K562 (cell line): ENCODE results near the gene KIAA0319L. TPM values are rescaled to one million over a fixed set of nuclear protein-coding genes. Genes with fewer than 3 reads are reported as not detected.
A peak's percentile ranks its signal among the peaks of the same experiment; 100 is the strongest.

Experiments used
- ATAC-seq: fragments of 200-7000 bp; cut with Tn5 transposase; 3 replicates; pipeline ENCODE4 v1.9.1; 2020; ENCODE audit warnings: moderate library complexity
- BruUV-seq: library from RNA; stranded (reverse); fragments of 400-500 nt; replicated peaks from 2 replicates; lab custom pipeline; 2021; lab: Mats Ljungman, UMichigan
- CTCF ChIA-PET: fragments of 300-600 bp; formaldehyde crosslinking; extraction: SDS; loops from one replicate; lab custom pipeline; 2021; ENCODE audit warnings: low intra/inter-chr PET ratio; lab: Yijun Ruan, JAX
- POLR2A ChIA-PET: fragments of 300-600, 350-650 bp; sonication (Branson Sonifier 250); formaldehyde crosslinking; extraction: SDS; loops from one replicate; lab custom pipeline; 2021; ENCODE audit warnings: antibody characterized with exemption, inconsistent platforms; lab: Yijun Ruan, JAX
- DNase-seq, 4 experiments: peaks; one replicate each; pipeline versions ENCODE4 v3.0.0 to v3.0.0-alpha.2; 2011 to 2018; ENCODE audit warnings: low spot score in 3 of 4, mixed read lengths in 3 of 4; ENCODE audit errors: extremely low read depth in 1 of 4
- FAIRE-seq: peaks from 2 replicates; lab custom pipeline; 2011; peaks lifted over from hg19 to GRCh38; lab: Jason Lieb, UNC
- H2AFZ ChIP-seq: 2 replicates; pipeline ENCODE4 v1.6.0; 2011; ENCODE audit warnings: low read depth, low read length, control low read depth, inconsistent platforms
- H3K27ac ChIP-seq: fragments of 200-600 bp; 3 replicates; pipeline ENCODE4 v1.8.0; 2011; ENCODE audit warnings: low read depth, mild to moderate bottlenecking, control low read depth, inconsistent platforms, low read length, moderate library complexity, mixed read lengths; ENCODE audit errors: extremely low read depth
- H3K27me3 ChIP-seq, 2 experiments: fragments of 300-600 bp in 1 of 2; 2 replicates in 1 of 2; 3 replicates in 1 of 2; pipeline versions ENCODE4 v1.6.0 to v1.8.0; 2011; ENCODE audit warnings: inconsistent platforms in 2 of 2, low read length in 2 of 2, mild to moderate bottlenecking in 1 of 2, mixed read lengths in 1 of 2, moderate library complexity in 1 of 2; ENCODE audit not compliant: control insufficient read depth in 2 of 2, insufficient read depth in 2 of 2
- H3K36me3 ChIP-seq: fragments of 300-600 bp; 3 replicates; pipeline ENCODE4 v1.8.0; 2011; ENCODE audit warnings: mild to moderate bottlenecking, low read length, inconsistent platforms; ENCODE audit not compliant: control insufficient read depth, insufficient read depth
- H3K4me1 ChIP-seq, 2 experiments: fragments of 200-600 bp in 1 of 2; replicated peaks in 1 of 2; 2 replicates in 1 of 2; 3 replicates in 1 of 2; pipeline versions ENCODE4 v1.5.1 to v1.8.0; 2011; ENCODE audit warnings: inconsistent platforms in 2 of 2, low read length in 2 of 2, mild to moderate bottlenecking in 1 of 2, mixed read lengths in 1 of 2, moderate library complexity in 1 of 2; ENCODE audit not compliant: control insufficient read depth in 2 of 2, insufficient read depth in 2 of 2
- H3K4me2 ChIP-seq: 2 replicates; pipeline ENCODE4 v1.6.1; 2011; ENCODE audit warnings: low read length, control low read depth, inconsistent platforms, mixed read lengths; ENCODE audit not compliant: insufficient read depth
- H3K4me3 ChIP-seq: fragments of 200-600 bp; sonication (generic), shearing (Covaris generic); 2 replicates; pipeline ENCODE4 v1.5.1; 2016; ENCODE audit warnings: control low read depth, inconsistent platforms
- H3K79me2 ChIP-seq: fragments of 200-600 bp; 3 replicates; pipeline ENCODE4 v1.8.0; 2011; ENCODE audit warnings: low read length, inconsistent platforms; ENCODE audit not compliant: control insufficient read depth, insufficient read depth
- H3K9ac ChIP-seq, 2 experiments: 2 replicates each; pipeline versions ENCODE4 v1.6.0 to v1.6.1; 2011; ENCODE audit warnings: low read depth in 2 of 2, low read length in 2 of 2, control low read depth in 1 of 2, inconsistent platforms in 1 of 2, mild to moderate bottlenecking in 1 of 2, mixed read lengths in 1 of 2; ENCODE audit not compliant: insufficient read depth in 1 of 2
- H3K9me1 ChIP-seq: one replicate; pipeline ENCODE4 v1.6.0; 2011; ENCODE audit warnings: inconsistent platforms, mild to moderate bottlenecking, low read length, moderate library complexity; ENCODE audit not compliant: control insufficient read depth, insufficient read depth
- H3K9me3 ChIP-seq: replicated peaks from 2 replicates; pipeline ENCODE4 v1.5.1; 2011; ENCODE audit warnings: low read depth, low read length, inconsistent platforms; ENCODE audit not compliant: control insufficient read depth, insufficient read depth
- H4K20me1 ChIP-seq: replicated peaks from 2 replicates; pipeline ENCODE4 v1.6.1; 2011; ENCODE audit warnings: low read length, inconsistent platforms, mixed read lengths; ENCODE audit not compliant: control insufficient read depth, insufficient read depth
- FOXJ3 ChIP-seq: sonication (generic); formaldehyde crosslinking; IDR thresholded peaks from 2 replicates; pipeline ENCODE4 v1.4.0; 2020; ENCODE audit warnings: mild to moderate bottlenecking, missing genetic modification reagents
- GTF2A2 ChIP-seq: IDR thresholded peaks from 2 replicates; pipeline ENCODE4 v1.6.1; 2016; ENCODE audit warnings: mild to moderate bottlenecking, missing genetic modification characterization, missing compliant biosample characterization
- HMGXB4 ChIP-seq: sonication (generic); formaldehyde crosslinking; IDR thresholded peaks from 2 replicates; pipeline ENCODE4 v1.8.1; 2023; ENCODE audit warnings: mild to moderate bottlenecking, missing genetic modification reagents
- IFI16 ChIP-seq: fragments of 250-450 bp; sonication (Bioruptor Pico); IDR thresholded peaks from 2 replicates; pipeline ENCODE4 v2.1.2; 2022; ENCODE audit warnings: mild to moderate bottlenecking, inconsistent platforms
- WGBS: fragments of 100-300 bp; shearing (Covaris generic); methylation state at CpG from one replicate; pipeline ENCODE4 v1.1.6; 2016; ENCODE audit warnings: low coverage, mixed read lengths; ENCODE audit not compliant: insufficient coverage; ENCODE audit errors: missing lambda C conversion rate; 5-methylcytosine and 5-hydroxymethylcytosine counted together
- in situ Hi-C: fragments of 300-500 bp; cut with MboI; formaldehyde crosslinking; loops from 4 replicates; pipeline ENCODE4 v1.15.0; 2018; ENCODE audit warnings: inconsistent platforms, mixed read lengths
- intact Hi-C: fragments of 100-400 bp; cut with micrococcal nuclease; formaldehyde crosslinking; loops from 2 replicates; pipeline ENCODE4 v1.14.2; 2022
- polyA plus RNA-seq, 8 experiments: library from polyadenylated mRNA; depleted of rRNA in 4 of 8; stranded (reverse) in 5 of 8; unstranded in 3 of 8; fragments of >200 nt; fragmentation: Nextera tagmentation in 2 of 8; fragmentation: Illumina TruSeq in 1 of 8; extraction: Ambion mirVana in 2 of 8; extraction: Trizol in 1 of 8; gene quantifications; 2 replicates each; pipeline versions ENCODE4 v1.2.1 to v1.2.3, GENCODE V29; 2011 to 2014; ENCODE audit warnings: inconsistent platforms in 1 of 8, missing spikeins in 1 of 8
- total RNA-seq, 7 experiments: library from RNA; depleted of rRNA in 6 of 7; stranded (reverse); fragments of >200 nt in 6 of 7; fragmentation: Illumina TruSeq in 2 of 7; extraction: Trizol in 2 of 7; gene quantifications; 2 replicates each; pipeline versions ENCODE4 v1.2.1 to v1.2.3, GENCODE V29; 2011 to 2021; ENCODE audit warnings: low replicate concordance in 1 of 7

KIAA0319L gene
- total and polyA plus RNA-seq, 9 of the 15 experiments (the other 6 are each of a cell fraction or from before 2014, with no cell fraction given) = 2.4 to 51.7 (median 27.4) TPM

- 56% methylated on average over 4 of the region's 4 CpGs for WGBS
These were observed 126.4 kb downstream of the KIAA0319L start for GRCh38 chr1:35430762-35431161.

More at GRCh38 chr1:35430762-35431161, 126.4 kb downstream of the KIAA0319L start:
- POLR2A ChIA-PET = interaction anchor here (0.5 to 2.4 kb wide), 4 partner anchors 10 to 232 kb away, joined by 3 to 8 read pairs (median 4); no protein-coding TSS in a partner anchor
- CTCF ChIA-PET = no interaction called here
- H3K9me3 ChIP-seq = no peaks in the 10 kb centered on the region
- peaks cover 33% of the 10 kb centered on the region; the same call in 2 of the 3 replicates for H3K36me3 ChIP-seq
- peaks cover 10 to 15% of the 10 kb centered on the region in 2 experiments; a peak in 4 of 5 replicates for H3K4me1 ChIP-seq
- H3K27me3 ChIP-seq = no peaks in the 10 kb centered on the region
- ATAC-seq (no peak), FAIRE-seq (peak; percentile 26), DNase-seq (no peak)
- H2AFZ ChIP-seq = no peak overlapping the region
- H3K9ac ChIP-seq = no peak overlapping the region
- no peak overlapping the region for H3K4me2 ChIP-seq
- TF ChIP-seq IFI16 (CRISPR knock-in tag) (no peak), HMGXB4 (CRISPR knock-in tag) (no peak), FOXJ3 (CRISPR knock-in tag) (no peak), GTF2A2 (0 out of 2 replicates have a peak, but pooled peaks have one; percentile 21)
- H3K9me1 ChIP-seq = no peaks in the 10 kb centered on the region
- no peak overlapping the region for H3K27ac ChIP-seq
- no peaks in the 10 kb centered on the region for H3K79me2 ChIP-seq
- in situ Hi-C loops = no loop called here
- intact Hi-C loops = loop anchor here (10.0 kb wide), 1 partner anchor 566 kb away; no protein-coding TSS in a partner anchor
- BruUV-seq = no TSS peak
- no peak overlapping the region for H3K4me3 ChIP-seq
- no peaks in the 10 kb centered on the region for H4K20me1 ChIP-seq
